ENCODE measurements around the gene NAV1.
"Not testable (repeated sequence)": the region's sequence is repeated elsewhere in the genome, so short reads cannot be mapped to it uniquely, and the experiment has no call there.

The NAV1 gene

GRCh38 chr1:201538612-201539551, at the start of gene NAV1:
Gene NAV1, plus strand, starts transcription at chr1:201539127. Its CDS starts 83,758 bp downstream, at chr1:201622885.
- no peak for DNase-seq

GRCh38 chr1:201489643-201490261, 49.2 kb upstream of the NAV1 start:
- DNase-seq = no peak

- DNase-seq = no peak
Measured at GRCh38 chr1:201490708-201491131, 48.2 kb upstream of the NAV1 start.

GRCh38 chr1:201491896-201492511, 46.9 kb upstream of the NAV1 start:
- DNase-seq = no peak

- not testable (repeated sequence) for DNase-seq
Measured at GRCh38 chr1:201493026-201493656, 45.8 kb upstream of the NAV1 start.

- DNase-seq = no peak
Measured at GRCh38 chr1:201493757-201494617, 44.9 kb upstream of the NAV1 start.

- DNase-seq = no peak
Measured at GRCh38 chr1:201495551-201496295, 43.2 kb upstream of the NAV1 start.

- no peak for DNase-seq
Measured at GRCh38 chr1:201496296-201496690, 42.6 kb upstream of the NAV1 start.

GRCh38 chr1:201497935-201498509, 40.9 kb upstream of the NAV1 start:
- DNase-seq = no peak

- DNase-seq = no peak
Measured at GRCh38 chr1:201498621-201499020, 40.3 kb upstream of the NAV1 start.

GRCh38 chr1:201499191-201499590, 39.7 kb upstream of the NAV1 start:
- no peak for DNase-seq

- no peak for DNase-seq
Measured at GRCh38 chr1:201499795-201500669, 38.9 kb upstream of the NAV1 start.

GRCh38 chr1:201500670-201501120, 38.2 kb upstream of the NAV1 start:
- no peak for DNase-seq

- no peak for DNase-seq
Measured at GRCh38 chr1:201501144-201501543, 37.8 kb upstream of the NAV1 start.

- DNase-seq = no peak
Measured at GRCh38 chr1:201501812-201502510, 37.0 kb upstream of the NAV1 start.

GRCh38 chr1:201502511-201502857, 36.4 kb upstream of the NAV1 start:
- DNase-seq = no peak

GRCh38 chr1:201503397-201504176, 35.3 kb upstream of the NAV1 start:
- DNase-seq = no peak

GRCh38 chr1:201504179-201504631, 34.7 kb upstream of the NAV1 start:
- DNase-seq = no peak

All from DMS 273 treated with DMSO at 0.1 percent for 48 hours (cell line).